Articular chondrocyte of knee joint (primary cell): Measurements from ENCODE around the gene OR5M3. TPM values are rescaled to one million over a fixed set of nuclear protein-coding genes. Genes with fewer than 3 reads are reported as not detected.

Source experiments
- total RNA-seq: library from RNA; depleted of rRNA; stranded (reverse); fragments of >200 nt; gene quantifications from 2 replicates; pipeline ENCODE4 v1.2.3, GENCODE V29; 2012

The OR5M3 gene
- total RNA-seq: not detected in 2 replicates

DNA sequence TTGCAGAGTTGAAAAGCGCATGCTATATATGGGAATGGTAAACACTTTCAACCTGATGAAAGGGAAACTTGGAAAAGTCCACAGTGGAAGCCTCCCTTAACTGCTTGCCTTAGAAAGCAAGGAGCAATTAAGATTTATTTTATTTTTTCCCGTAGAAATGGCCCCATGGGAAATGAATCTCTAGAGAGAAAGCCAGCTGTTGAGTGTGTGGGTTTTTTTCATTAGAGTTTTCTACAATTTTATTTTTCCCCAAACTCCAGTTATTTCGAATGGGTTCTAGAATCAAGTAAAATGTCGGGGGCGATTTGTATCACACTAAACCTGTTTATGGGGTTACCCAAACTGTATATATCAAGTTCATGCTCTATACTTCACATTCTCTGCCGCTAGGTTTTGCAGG is at the start of gene OR5M3:
OR5M3 (minus strand) TSS at position 101 of the 400 bp plus-strand sequence. CDS start 2,855 bp downstream, outside the sequence.

GRCh38 chr11:56491270-56491669 is 18.1 kb upstream of the OR5M3 start, which contains the start of gene OR5M8:
TSS of gene OR5M8 (minus strand) at chr11:56491370. CDS start at chr11:56491370, 0 bp downstream.

Other genes starting within 250 kb of the OR5M3 start
- not detected in 2 replicates for gene OR5T2, start 239.1 kb downstream of the OR5M3 start, total RNA-seq
- gene OR5T3, start 221.1 kb downstream of the OR5M3 start, total RNA-seq: not detected in 2 replicates
- not detected in 2 replicates for gene OR5T1, start 199.2 kb downstream of the OR5M3 start, total RNA-seq
- gene OR8H1, start 181.1 kb downstream of the OR5M3 start, total RNA-seq: not detected in 2 replicates
- gene OR8K3, start 158.2 kb downstream of the OR5M3 start, total RNA-seq: not detected in 2 replicates
- gene OR8K1, start 127.3 kb downstream of the OR5M3 start, total RNA-seq: not detected in 2 replicates
- gene OR8J1, start 119.1 kb downstream of the OR5M3 start, total RNA-seq: not detected in 2 replicates
- gene OR8U1, start 97.7 kb downstream of the OR5M3 start, total RNA-seq: not detected in 2 replicates
- gene OR5AL1, start 60.7 kb downstream of the OR5M3 start, total RNA-seq: not detected in 2 replicates
- not detected in 2 replicates for gene OR5M8, start 18.0 kb upstream of the OR5M3 start, total RNA-seq
- gene OR5M11, start 69.9 kb upstream of the OR5M3 start, total RNA-seq: not detected in 2 replicates
- not detected in 2 replicates for gene OR5M10, start 104.4 kb upstream of the OR5M3 start, total RNA-seq
- gene OR5M1, start 141.5 kb upstream of the OR5M3 start, total RNA-seq: not detected in 2 replicates
- not detected in 2 replicates for gene OR5AP2, start 169.1 kb upstream of the OR5M3 start, total RNA-seq
- gene OR5AR1, start 190.3 kb upstream of the OR5M3 start, total RNA-seq: not detected in 2 replicates
- gene OR9G1, start 225.7 kb upstream of the OR5M3 start, total RNA-seq: not detected in 2 replicates